ENCODE data around the gene KAT6B. TPM values are rescaled to one million over a fixed set of nuclear protein-coding genes. Genes with fewer than 3 reads are reported as not detected.
"Not testable (repeated sequence)": the region's sequence is repeated elsewhere in the genome, so short reads cannot be mapped to it uniquely, and the experiment has no call there.

The KAT6B gene
- total and polyA plus RNA-seq, 2 donors (not counting 1 experiment from before 2014, with no cell fraction given) = 8.6 to 111 TPM

GRCh38 chr10:74875068-74875467 lies 48.7 kb downstream of the KAT6B start:
- Histone ChIP-seq H3K27ac (ENCODE audit: low read length in 2 of 2) (no peak overlapping the region), H4K20me1 (ENCODE audit: control insufficient read depth, insufficient read depth, low read length, poor library complexity, severe bottlenecking) (peaks cover 8% of the 10 kb centered on the region), H3K27me3 (replicated peaks in 1 of 4; ENCODE audit: control extremely low read depth in 1 of 4, control insufficient read depth in 3 of 4, insufficient read depth in 4 of 4, low read length in 3 of 4) (no peaks in the 10 kb centered on the region), H3K9ac (ENCODE audit: low read length) (no peak overlapping the region), H3K36me3 (replicated peaks in 1 of 2; ENCODE audit: control extremely low read depth in 1 of 2, control insufficient read depth in 1 of 2, extremely low read depth in 1 of 2, insufficient read depth in 2 of 2, low read length in 1 of 2) (no peaks in the 10 kb centered on the region), H3K9me3 (ENCODE audit: control extremely low read depth in 1 of 3, control insufficient read depth in 2 of 3, insufficient read depth in 1 of 3, low read length in 2 of 3) (no peaks in the 10 kb centered on the region), H2AFZ (ENCODE audit: insufficient read depth, low read depth, low read length, poor library complexity, severe bottlenecking) (no peak overlapping the region), H3K79me2 (ENCODE audit: control insufficient read depth, insufficient read depth, low read length) (peaks cover 92% of the 10 kb centered on the region), H3K4me3 (ENCODE audit: control extremely low read depth in 1 of 5, extremely low read depth in 1 of 5, insufficient read depth in 1 of 5, low read depth in 2 of 5, low read length in 4 of 5) (no peak overlapping the region), H3K4me2 (replicated peaks; ENCODE audit: low read depth, low read length, poor library complexity, severe bottlenecking) (no peak overlapping the region), H3K4me1 (ENCODE audit: control insufficient read depth in 2 of 2, insufficient read depth in 2 of 2, low read length in 2 of 2) (peaks cover 19 to 23% of the 10 kb centered on the region in 2 donors)
- intact Hi-C loops (cut with micrococcal nuclease) = no loop called here
- Mint-ChIP-seq H3K27me3 (no peaks in the 10 kb centered on the region), H3K9me3 (ENCODE audit: insufficient read depth) (no peaks in the 10 kb centered on the region), H3K4me3 (no peak overlapping the region), H3K27ac (peak overlapping the region; percentile 20), H3K4me1 (peaks cover 51% of the 10 kb centered on the region)
- ATAC-seq (ENCODE audit: low read depth) = no peak
- no peak for DNase-seq
- POLR2A ChIA-PET = interaction anchor here (0.7 kb wide), 2 partner anchors 9 to 169 kb away, joined by 3 read pairs; no protein-coding TSS in a partner anchor
- TF ChIP-seq EZH2 (IDR thresholded peaks at IDR 0.05; ENCODE audit: borderline replicate concordance, insufficient read depth, low read depth, low read length, poor library complexity, severe bottlenecking) (no peak), CTCF (IDR thresholded peaks at IDR 0.05) (no peak)
- CTCF ChIA-PET = no interaction called here

GRCh38 chr10:74875966-74876365 lies 49.6 kb downstream of the KAT6B start:
- POLR2A ChIA-PET = no interaction called here
- Histone ChIP-seq H3K9ac (ENCODE audit: low read length) (no peak overlapping the region), H3K4me3 (ENCODE audit: control extremely low read depth in 1 of 5, extremely low read depth in 1 of 5, insufficient read depth in 1 of 5, low read depth in 2 of 5, low read length in 4 of 5) (no peak overlapping the region), H3K79me2 (ENCODE audit: control insufficient read depth, insufficient read depth, low read length) (peaks cover 91% of the 10 kb centered on the region), H4K20me1 (ENCODE audit: control insufficient read depth, insufficient read depth, low read length, poor library complexity, severe bottlenecking) (peaks cover 8% of the 10 kb centered on the region), H3K4me1 (ENCODE audit: control insufficient read depth in 2 of 2, insufficient read depth in 2 of 2, low read length in 2 of 2) (peaks cover 19 to 23% of the 10 kb centered on the region in 2 donors), H3K9me3 (ENCODE audit: control extremely low read depth in 1 of 3, control insufficient read depth in 2 of 3, insufficient read depth in 1 of 3, low read length in 2 of 3) (no peaks in the 10 kb centered on the region), H3K27ac (ENCODE audit: low read length in 2 of 2) (no peak overlapping the region), H2AFZ (ENCODE audit: insufficient read depth, low read depth, low read length, poor library complexity, severe bottlenecking) (no peak overlapping the region), H3K4me2 (replicated peaks; ENCODE audit: low read depth, low read length, poor library complexity, severe bottlenecking) (no peak overlapping the region), H3K36me3 (replicated peaks in 1 of 2; ENCODE audit: control extremely low read depth in 1 of 2, control insufficient read depth in 1 of 2, extremely low read depth in 1 of 2, insufficient read depth in 2 of 2, low read length in 1 of 2) (no peaks in the 10 kb centered on the region), H3K27me3 (replicated peaks in 1 of 4; ENCODE audit: control extremely low read depth in 1 of 4, control insufficient read depth in 3 of 4, insufficient read depth in 4 of 4, low read length in 3 of 4) (no peaks in the 10 kb centered on the region)
- no peaks in the 10 kb centered on the region for H3K9me3 Mint-ChIP-seq (ENCODE audit: insufficient read depth)
- no peak for ATAC-seq (ENCODE audit: low read depth)
- no peak overlapping the region for H3K4me3 Mint-ChIP-seq
- CTCF ChIA-PET = interaction anchor here (0.7 kb wide), 1 partner anchor 144 kb away, joined by 3 read pairs; no protein-coding TSS in a partner anchor
- H3K4me1 Mint-ChIP-seq = peaks cover 52% of the 10 kb centered on the region
- TF ChIP-seq CTCF (IDR thresholded peaks at IDR 0.05) (no peak), EZH2 (IDR thresholded peaks at IDR 0.05; ENCODE audit: borderline replicate concordance, insufficient read depth, low read depth, low read length, poor library complexity, severe bottlenecking) (no peak)
- intact Hi-C loops (cut with micrococcal nuclease) = no loop called here
- H3K27ac Mint-ChIP-seq = no peak overlapping the region
- no peaks in the 10 kb centered on the region for H3K27me3 Mint-ChIP-seq
- no peak for DNase-seq
- WGBS (ENCODE audit: insufficient coverage) = no CpG with 5 or more reads among the region's 1 CpG

GRCh38 chr10:74877054-74877453 lies 50.7 kb downstream of the KAT6B start:
- H3K9ac ChIP-seq (ENCODE audit: low read length); ATAC-seq (ENCODE audit: low read depth); H3K9me3 Mint-ChIP-seq (ENCODE audit: insufficient read depth); H3K4me3 ChIP-seq (ENCODE audit: control extremely low read depth in 1 of 5, extremely low read depth in 1 of 5, insufficient read depth in 1 of 5, low read depth in 2 of 5, low read length in 4 of 5); H3K4me3 Mint-ChIP-seq; H3K27ac Mint-ChIP-seq; intact Hi-C loops (cut with micrococcal nuclease); POLR2A ChIA-PET; H3K9me3 ChIP-seq (ENCODE audit: control extremely low read depth in 1 of 3, control insufficient read depth in 2 of 3, insufficient read depth in 1 of 3, low read length in 2 of 3); DNase-seq; H3K27me3 ChIP-seq (replicated peaks in 1 of 4; ENCODE audit: control extremely low read depth in 1 of 4, control insufficient read depth in 3 of 4, insufficient read depth in 4 of 4, low read length in 3 of 4); H3K36me3 ChIP-seq (replicated peaks in 1 of 2; ENCODE audit: control extremely low read depth in 1 of 2, control insufficient read depth in 1 of 2, extremely low read depth in 1 of 2, insufficient read depth in 2 of 2, low read length in 1 of 2); H2AFZ ChIP-seq (ENCODE audit: insufficient read depth, low read depth, low read length, poor library complexity, severe bottlenecking); H3K27ac ChIP-seq (ENCODE audit: low read length in 2 of 2); H4K20me1 ChIP-seq (ENCODE audit: control insufficient read depth, insufficient read depth, low read length, poor library complexity, severe bottlenecking); H3K27me3 Mint-ChIP-seq; H3K4me2 ChIP-seq (replicated peaks; ENCODE audit: low read depth, low read length, poor library complexity, severe bottlenecking): not testable (repeated sequence)
- Histone ChIP-seq H3K79me2 (ENCODE audit: control insufficient read depth, insufficient read depth, low read length) (peaks cover 91% of the 10 kb centered on the region), H3K4me1 (ENCODE audit: control insufficient read depth in 2 of 2, insufficient read depth in 2 of 2, low read length in 2 of 2) (peaks cover 14 to 15% of the 10 kb centered on the region in 2 donors)
- WGBS (ENCODE audit: insufficient coverage) = 100% methylated on average over 1 of the region's 5 CpGs
- CTCF ChIA-PET = interaction anchor here (0.6 kb wide), 1 partner anchor 19 kb away, joined by 5 read pairs; no protein-coding TSS in a partner anchor
- H3K4me1 Mint-ChIP-seq = peaks cover 43% of the 10 kb centered on the region
